ENCODE results near the gene NLRP6. TPM values are rescaled to one million over a fixed set of nuclear protein-coding genes. Genes with fewer than 3 reads are reported as not detected.
"Not testable (repeated sequence)": the region's sequence is repeated elsewhere in the genome, so short reads cannot be mapped to it uniquely, and the experiment has no call there.

The NLRP6 gene
- total RNA-seq, 1 donor from 2014 or later, result 0.14 TPM

- DNase-seq (ENCODE audit: missing footprints) (peak; percentile 68), ATAC-seq (peak; percentile 18)
- intact Hi-C loops (cut with DNase I), result loop anchor here (2.0 kb wide), 1 partner anchor 41 kb away; no protein-coding TSS in a partner anchor
Measured at GRCh38 chr11:313787-314553, 35.8 kb downstream of the NLRP6 start, which contains the start of gene IFITM1. TSS of gene IFITM1 (plus strand) at chr11:314040. CDS start at chr11:314171, 131 bp downstream.

GRCh38 chr11:314554-314875 is 36.3 kb downstream of the NLRP6 start:
- peak; percentile 8 for DNase-seq (ENCODE audit: missing footprints)
- ATAC-seq; intact Hi-C loops (cut with DNase I): not testable (repeated sequence)

- no peak for DNase-seq (ENCODE audit: missing footprints)
- no peak for ATAC-seq
- intact Hi-C loops (cut with DNase I), result no loop called here
Measured at GRCh38 chr11:315051-315481, 36.9 kb downstream of the NLRP6 start.

DNA sequence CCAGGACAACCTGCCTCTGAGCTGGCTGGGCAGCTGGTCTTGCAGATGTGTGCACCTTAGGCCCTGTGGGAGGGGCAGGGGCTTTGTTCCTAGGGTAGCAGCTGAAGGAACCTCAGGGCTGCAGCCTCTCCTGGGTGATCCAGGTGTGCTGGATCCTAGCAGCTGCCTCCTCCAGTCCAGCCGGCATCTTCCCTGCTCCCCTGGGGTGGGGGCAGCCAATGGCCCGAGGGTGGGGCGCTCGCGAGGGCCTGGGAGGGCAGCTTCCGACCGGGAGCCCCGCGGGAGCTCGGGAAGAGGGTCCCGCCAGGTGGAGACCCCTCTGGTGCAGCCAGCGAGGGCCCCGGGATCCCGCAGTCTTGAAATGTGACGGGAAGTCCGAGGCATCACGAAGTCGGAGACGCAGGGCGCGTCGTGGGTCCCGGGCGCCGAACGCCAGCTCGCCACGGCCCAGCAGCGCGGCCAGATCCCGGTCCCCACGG is 37.3 kb downstream of the NLRP6 start:
- intact Hi-C loops (cut with DNase I), result no loop called here
- ATAC-seq (no peak), DNase-seq (ENCODE audit: missing footprints) (no peak)

DNA sequence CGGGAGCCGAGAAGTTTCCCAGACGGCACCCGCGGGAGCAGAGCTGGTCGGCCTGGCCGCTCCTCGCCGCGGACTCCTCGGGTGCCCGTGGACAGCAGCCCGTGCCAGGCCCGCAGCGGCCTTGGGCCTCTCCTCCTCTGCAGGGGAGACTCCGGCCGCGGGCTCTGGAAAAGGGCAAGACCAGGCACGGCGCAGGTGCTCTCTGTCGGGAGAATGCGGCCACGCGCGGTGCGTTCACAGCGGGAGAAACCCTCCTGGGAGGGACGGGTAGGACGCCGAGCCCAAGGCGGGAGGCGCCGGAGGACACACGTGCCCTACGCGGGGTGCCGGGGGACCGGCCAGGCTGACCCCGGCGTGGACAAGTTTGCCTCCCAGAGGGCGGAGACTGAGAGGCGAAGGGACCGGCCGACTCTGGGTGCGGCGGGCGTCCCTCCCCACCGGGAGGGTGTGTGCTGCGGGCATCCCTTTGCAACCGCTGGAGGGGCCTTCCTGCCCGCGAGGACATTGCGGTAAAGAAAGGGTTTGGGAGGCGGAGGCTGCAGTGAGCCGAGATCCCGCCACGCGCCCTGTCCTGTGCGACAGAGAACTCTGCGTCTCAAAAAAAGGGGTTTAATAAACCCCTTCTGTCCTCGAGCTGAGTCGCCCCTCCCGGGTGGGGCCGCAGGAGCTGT is 38.0 kb downstream of the NLRP6 start:
- intact Hi-C loops (cut with DNase I), result no loop called here
- DNase-seq (ENCODE audit: missing footprints) (peak; percentile 71), ATAC-seq (no peak)

DNA sequence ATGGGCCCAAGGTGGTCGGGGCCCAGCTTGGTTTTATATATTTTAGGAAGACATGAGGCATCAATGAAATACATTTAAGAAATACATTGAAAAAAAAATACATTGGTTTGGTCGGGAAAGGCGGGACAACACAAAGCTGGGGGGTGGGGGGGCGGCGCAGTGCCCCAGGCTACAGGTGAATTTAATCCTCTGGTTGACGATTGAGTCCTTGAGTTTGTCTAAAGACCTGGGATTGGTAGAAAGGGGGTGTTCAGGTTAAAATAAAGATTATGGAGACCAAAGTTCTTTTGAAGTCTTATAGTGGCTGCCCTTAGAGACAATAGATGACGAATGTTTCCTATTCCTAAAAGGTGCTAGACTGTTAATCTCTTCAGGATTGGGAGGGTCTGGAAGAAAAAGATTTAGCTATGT is 38.7 kb downstream of the NLRP6 start:
- intact Hi-C loops (cut with DNase I), result no loop called here
- no peak for DNase-seq (ENCODE audit: missing footprints)
- no peak for ATAC-seq

- intact Hi-C loops (cut with DNase I); ATAC-seq; DNase-seq (ENCODE audit: missing footprints): not testable (repeated sequence)
Measured at GRCh38 chr11:317668-318404, 39.6 kb downstream of the NLRP6 start.

- DNase-seq (ENCODE audit: missing footprints); intact Hi-C loops (cut with DNase I): not testable (repeated sequence)
- ATAC-seq, result peak; percentile 66
Measured at GRCh38 chr11:318405-319120, 40.4 kb downstream of the NLRP6 start.

GRCh38 chr11:319121-319887 is 41.1 kb downstream of the NLRP6 start:
- peak; percentile 73 for DNase-seq (ENCODE audit: missing footprints)

DNA sequence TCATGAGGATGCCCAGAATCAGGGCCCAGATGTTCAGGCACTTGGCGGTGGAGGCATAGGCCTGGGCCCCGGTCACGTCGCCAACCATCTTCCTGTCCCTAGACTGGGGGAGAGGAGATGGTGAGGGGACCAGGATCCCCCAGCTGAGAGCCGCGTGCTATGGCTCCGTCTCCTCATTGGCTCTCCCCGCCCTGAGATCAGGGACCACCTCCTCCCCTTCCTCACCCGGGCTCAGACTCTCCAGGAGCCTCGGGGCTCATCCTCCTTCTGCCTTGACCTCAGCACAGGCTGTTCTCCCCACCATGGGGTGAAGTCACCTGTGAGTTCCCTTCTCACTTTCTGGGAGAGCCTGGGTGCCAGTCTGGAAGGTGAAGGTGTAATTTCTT is 41.7 kb downstream of the NLRP6 start:
- DNase-seq (ENCODE audit: missing footprints); intact Hi-C loops (cut with DNase I): not testable (repeated sequence)
- ATAC-seq, result peak; percentile 10

More at GRCh38 chr11:319121-319887, 41.1 kb downstream of the NLRP6 start:
- peak; percentile 38 for ATAC-seq
- intact Hi-C loops (cut with DNase I), result not testable (repeated sequence)

DNA sequence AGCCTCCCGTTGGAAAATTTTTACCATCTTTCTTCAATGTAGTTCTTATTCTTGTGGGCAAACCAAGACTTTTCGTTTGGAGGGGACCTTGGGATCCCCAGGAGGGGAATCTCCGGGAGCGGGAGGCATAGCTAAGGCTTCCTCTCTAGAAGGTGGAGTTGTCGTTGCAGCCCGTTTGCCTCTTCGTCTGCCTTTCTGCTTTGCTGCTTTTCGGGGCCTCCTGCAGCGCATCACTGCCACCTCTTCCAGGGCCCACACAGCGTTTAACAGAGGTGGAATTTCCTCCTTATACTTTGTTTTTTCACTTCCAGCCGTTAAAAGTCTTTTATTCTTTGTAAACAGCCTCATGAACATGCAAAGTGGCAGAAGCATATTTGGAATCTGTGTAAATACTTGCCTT is 45.9 kb downstream of the NLRP6 start:
- intact Hi-C loops (cut with DNase I), result no loop called here
- DNase-seq (ENCODE audit: missing footprints) (peak; percentile 34), ATAC-seq (no peak)

DNA sequence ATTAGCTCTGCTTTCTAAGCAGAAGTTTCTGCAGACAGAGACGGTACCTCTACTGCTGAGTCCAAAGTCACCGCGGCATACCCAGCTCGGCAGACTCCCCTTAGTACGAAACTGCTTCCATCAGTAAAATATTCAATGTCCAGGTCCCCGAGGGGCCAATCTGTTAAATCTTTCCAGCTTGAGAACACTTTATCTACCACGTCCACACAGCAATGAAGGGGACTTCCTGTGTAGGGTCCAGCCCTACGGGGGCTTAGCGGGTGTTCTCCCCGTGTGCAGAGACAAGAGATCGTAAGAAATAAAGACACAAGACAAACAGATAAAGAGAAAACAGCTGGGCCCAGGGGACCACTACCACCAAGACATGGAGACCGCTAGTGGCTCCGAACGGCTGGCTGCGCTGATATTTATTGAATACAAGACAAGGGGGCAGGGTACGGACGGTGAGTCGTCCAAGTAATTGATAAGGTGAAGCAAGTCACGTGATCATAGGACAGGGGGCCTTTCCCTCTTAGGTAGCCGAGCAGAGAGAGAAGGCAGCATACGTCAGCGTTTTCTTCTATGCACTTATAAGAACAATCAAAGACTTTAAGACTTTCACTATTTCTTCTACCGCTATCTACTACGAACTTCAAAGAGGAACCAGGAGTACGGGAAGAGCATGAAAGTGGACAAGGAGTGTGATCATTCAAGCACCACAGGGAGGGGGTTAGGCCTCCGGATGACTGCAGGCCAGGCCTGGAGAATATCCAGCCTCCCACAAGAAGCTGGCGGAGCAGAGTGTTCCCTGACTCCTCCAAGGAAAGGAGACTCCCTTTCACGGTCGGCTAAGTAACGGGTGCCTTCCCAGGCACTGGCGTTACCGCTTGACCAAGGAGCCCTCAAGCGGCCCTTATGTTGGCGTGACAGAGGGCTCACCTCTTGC is 46.6 kb downstream of the NLRP6 start:
- intact Hi-C loops (cut with DNase I), result not testable (repeated sequence)

DNA sequence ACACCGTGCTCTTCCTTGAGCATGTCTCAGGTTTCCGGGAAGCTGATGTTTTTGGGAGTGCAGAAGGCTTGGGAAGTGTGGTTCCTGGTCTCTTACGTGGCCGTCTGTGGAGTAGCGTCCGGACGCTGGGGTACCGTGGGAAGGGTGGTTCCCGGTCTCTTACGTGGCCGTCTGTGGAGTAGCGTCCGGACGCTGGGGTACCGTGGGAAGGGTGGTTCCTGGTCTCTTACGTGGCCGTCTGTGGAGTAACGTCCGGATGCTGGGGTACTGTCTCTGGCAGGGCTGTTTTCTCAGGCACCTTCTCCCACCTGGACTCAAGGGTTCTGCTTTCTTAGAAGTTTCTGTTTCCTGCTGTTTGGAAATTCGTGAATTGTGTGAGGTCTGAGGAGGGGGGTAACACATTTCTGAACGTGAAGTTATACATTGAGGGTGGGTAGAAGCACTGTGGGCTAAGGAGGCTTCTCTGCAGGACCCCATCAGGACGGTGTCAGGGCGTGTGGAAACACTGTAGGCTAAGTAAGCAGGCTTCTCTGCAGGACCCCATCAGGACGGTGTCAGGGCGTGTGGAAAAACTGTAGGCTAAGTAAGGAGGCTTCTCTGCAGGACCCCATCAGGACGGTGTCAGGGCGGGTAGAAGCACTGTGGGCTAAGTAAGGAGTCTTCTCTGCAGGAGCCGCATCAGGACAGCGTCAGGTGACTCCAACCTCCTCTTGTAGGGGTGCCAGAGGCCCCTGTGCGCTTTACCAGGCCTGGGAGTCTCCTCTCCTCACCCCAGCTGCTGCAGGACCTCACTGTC is 47.8 kb downstream of the NLRP6 start:
- ATAC-seq (no peak), DNase-seq (ENCODE audit: missing footprints) (peak; percentile 78)
- intact Hi-C loops (cut with DNase I), result no loop called here

More for the DNA sequence above, 46.6 kb downstream of the NLRP6 start:
- DNase-seq (ENCODE audit: missing footprints) (peak; percentile 51), ATAC-seq (peak; percentile 14)

- intact Hi-C loops (cut with DNase I), result no loop called here
- DNase-seq (ENCODE audit: missing footprints) (no peak), ATAC-seq (no peak)
Measured at GRCh38 chr11:326592-326841, 48.3 kb downstream of the NLRP6 start.

DNA sequence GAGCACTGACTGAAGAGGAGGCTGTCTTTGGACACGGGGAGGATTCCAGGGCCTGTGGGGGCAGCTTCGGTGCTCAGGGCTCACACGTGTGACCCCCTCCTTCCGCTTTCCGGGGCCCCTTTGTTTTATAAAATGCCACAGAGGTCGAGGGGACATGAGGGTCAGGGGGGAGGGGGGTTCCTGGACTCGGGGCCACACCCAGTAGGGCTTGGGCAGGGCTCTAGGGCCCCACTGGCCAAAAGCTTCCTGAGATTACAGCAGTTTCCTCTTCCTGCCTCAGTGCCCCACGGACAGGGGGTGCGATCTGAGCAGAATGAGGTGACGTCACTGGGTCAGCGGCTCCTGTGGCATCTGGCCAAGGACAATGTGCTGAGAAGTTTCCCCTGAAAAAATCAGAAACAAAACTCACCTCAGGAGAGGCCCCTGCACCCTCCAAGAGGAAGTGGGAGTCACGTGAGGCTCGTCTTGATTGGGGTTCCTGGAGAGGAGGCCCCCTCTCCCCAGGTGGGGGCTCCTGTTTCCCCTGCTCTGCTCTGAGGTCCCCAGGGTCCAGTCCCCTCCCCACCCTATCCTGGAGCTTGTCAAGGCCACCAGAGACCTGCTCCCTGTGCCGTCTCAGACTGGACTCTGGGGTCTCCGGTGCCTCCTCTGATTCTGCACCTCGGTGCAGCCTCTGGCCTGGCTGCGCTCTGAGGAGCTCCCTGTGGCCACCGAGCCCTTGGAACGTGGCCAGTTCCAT is 48.8 kb downstream of the NLRP6 start:
- ATAC-seq (peak; percentile 89), DNase-seq (ENCODE audit: missing footprints) (peak; percentile 93)
- intact Hi-C loops (cut with DNase I), result loop anchor here (1.0 kb wide), 1 partner anchor 28 kb away; no protein-coding TSS in a partner anchor

GRCh38 chr11:327581-327923 is 49.3 kb downstream of the NLRP6 start:
- ATAC-seq (no peak), DNase-seq (ENCODE audit: missing footprints) (no peak)
- intact Hi-C loops (cut with DNase I), result loop anchor here (1.0 kb wide), 1 partner anchor 28 kb away; no protein-coding TSS in a partner anchor
